C4-2B (cell line): ENCODE results near the gene CXCL11.

Experiments
- ZFX ChIP-seq: fragments of 450-650 bp; IDR thresholded peaks from 2 replicates; pipeline ENCODE4 v1.6.1; 2017
- TF ChIP-seq, protein P1 (sequence below): fragments of 450-650 bp; conservative IDR thresholded peaks from 2 replicates; pipeline ENCODE4 v1.5.1; 2017; ENCODE audit warnings: mild to moderate bottlenecking

DNA sequence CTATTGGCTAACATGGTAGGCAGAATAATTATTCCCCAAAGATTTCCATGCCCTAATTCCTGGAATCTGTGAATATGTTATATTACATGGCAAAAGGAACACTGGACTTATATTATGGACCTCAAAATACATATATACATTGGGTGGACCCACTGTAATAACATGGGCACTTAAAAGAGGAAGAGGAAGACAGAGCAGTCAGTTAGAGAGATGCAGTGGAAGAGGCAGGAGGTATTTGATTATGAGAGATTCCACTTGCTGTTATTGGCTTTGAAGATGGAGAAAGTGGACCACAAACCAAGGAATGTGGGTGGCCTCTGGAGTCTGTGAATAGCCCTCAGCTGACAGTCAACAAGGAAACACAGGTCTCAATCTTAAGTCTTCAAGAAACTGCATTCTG, 24.6 kb upstream of the CXCL11 start:
- TF ChIP-seq, protein P1, sequence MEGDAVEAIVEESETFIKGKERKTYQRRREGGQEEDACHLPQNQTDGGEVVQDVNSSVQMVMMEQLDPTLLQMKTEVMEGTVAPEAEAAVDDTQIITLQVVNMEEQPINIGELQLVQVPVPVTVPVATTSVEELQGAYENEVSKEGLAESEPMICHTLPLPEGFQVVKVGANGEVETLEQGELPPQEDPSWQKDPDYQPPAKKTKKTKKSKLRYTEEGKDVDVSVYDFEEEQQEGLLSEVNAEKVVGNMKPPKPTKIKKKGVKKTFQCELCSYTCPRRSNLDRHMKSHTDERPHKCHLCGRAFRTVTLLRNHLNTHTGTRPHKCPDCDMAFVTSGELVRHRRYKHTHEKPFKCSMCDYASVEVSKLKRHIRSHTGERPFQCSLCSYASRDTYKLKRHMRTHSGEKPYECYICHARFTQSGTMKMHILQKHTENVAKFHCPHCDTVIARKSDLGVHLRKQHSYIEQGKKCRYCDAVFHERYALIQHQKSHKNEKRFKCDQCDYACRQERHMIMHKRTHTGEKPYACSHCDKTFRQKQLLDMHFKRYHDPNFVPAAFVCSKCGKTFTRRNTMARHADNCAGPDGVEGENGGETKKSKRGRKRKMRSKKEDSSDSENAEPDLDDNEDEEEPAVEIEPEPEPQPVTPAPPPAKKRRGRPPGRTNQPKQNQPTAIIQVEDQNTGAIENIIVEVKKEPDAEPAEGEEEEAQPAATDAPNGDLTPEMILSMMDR: no peak
- TF ChIP-seq ZFX: no peak
